Gastroesophageal sphincter (tissue), 4 donors: ENCODE measurements around the gene IFNA10. TPM values are rescaled to one million over a fixed set of nuclear protein-coding genes. Genes with fewer than 3 reads are reported as not detected.
A peak's percentile ranks its signal among the peaks of the same experiment; 100 is the strongest.
"Not testable (repeated sequence)": the region's sequence is repeated elsewhere in the genome, so short reads cannot be mapped to it uniquely, and the experiment has no call there.

ENCODE experiments used
- ATAC-seq: fragments of 150-250 bp; one replicate; pipeline ENCODE4 v1.9.1; 2016; ENCODE audit warnings: mild to moderate bottlenecking, moderate library complexity
- H3K27ac ChIP-seq, 4 donors: fragments of 200-600 bp; sonication (generic) in 3 of 4; 1 replicate in 3 of 4; 2 replicates in 1 of 4; pipeline ENCODE4 v1.5.1; 2016 to 2019
- H3K27me3 ChIP-seq: fragments of 200-600 bp; sonication (generic); one replicate; pipeline ENCODE4 v1.5.1; 2019
- H3K36me3 ChIP-seq, 2 donors: fragments of 200-600 bp; sonication (generic); one replicate each; pipeline ENCODE4 v1.5.1; 2019; ENCODE audit warnings: control low read depth in 1 of 2
- H3K4me1 ChIP-seq, 3 donors: fragments of 200-600 bp; sonication (generic); 1 replicate in 2 of 3; 2 replicates in 1 of 3; pipeline ENCODE4 v1.5.1; 2016 to 2019; ENCODE audit warnings: control low read depth in 2 of 3
- H3K4me3 ChIP-seq, 2 donors: fragments of 200-600 bp; sonication (generic); one replicate each; pipeline ENCODE4 v1.5.1; 2019; ENCODE audit warnings: mild to moderate bottlenecking in 1 of 2, moderate library complexity in 1 of 2
- H3K9me3 ChIP-seq, 3 donors: fragments of 200-600 bp; sonication (generic); one replicate each; pipeline ENCODE4 v1.5.1; 2017 to 2019; ENCODE audit warnings: control low read depth in 2 of 3
- EP300 ChIP-seq: sonication (generic); formaldehyde crosslinking; IDR thresholded peaks from one replicate; pipeline ENCODE4 v1.6.1; 2017; ENCODE audit warnings: antibody characterized with exemption, mild to moderate bottlenecking
- POLR2A ChIP-seq, 2 donors: fragments of 450-650 bp; IDR thresholded peaks; one replicate each; pipeline ENCODE4 v1.6.1; 2017; ENCODE audit warnings: antibody characterized with exemption in 2 of 2, mild to moderate bottlenecking in 2 of 2, moderate library complexity in 1 of 2
- POLR2AphosphoS5 ChIP-seq: sonication (generic); formaldehyde crosslinking; IDR thresholded peaks from one replicate; pipeline ENCODE4 v1.6.1; 2017; ENCODE audit warnings: antibody characterized with exemption
- WGBS, 2 donors: methylation state at CpG; one replicate each; pipeline ENCODE4 v1.1.5; 2018; ENCODE audit warnings: low coverage in 1 of 2; 5-methylcytosine and 5-hydroxymethylcytosine counted together
- total RNA-seq, 4 donors: library from RNA; depleted of rRNA; stranded (reverse); fragments of >200 nt; gene quantifications; one replicate each; pipeline ENCODE4 v1.1.0, GENCODE V29; 2016
- TF ChIP-seq, protein P1 (sequence below), 4 experiments: fragments of 200-600 bp in 2 of 4; fragments of 450-650 bp in 2 of 4; sonication (generic) in 1 of 4; IDR thresholded peaks; one replicate each; pipeline ENCODE4 v1.5.1; 2017 to 2019; ENCODE audit warnings: antibody characterized with exemption in 4 of 4, mild to moderate bottlenecking in 2 of 4, moderate library complexity in 2 of 4

Gene IFNA10
- total RNA-seq, 4 donors from 2014 or later = not detected

DNA sequence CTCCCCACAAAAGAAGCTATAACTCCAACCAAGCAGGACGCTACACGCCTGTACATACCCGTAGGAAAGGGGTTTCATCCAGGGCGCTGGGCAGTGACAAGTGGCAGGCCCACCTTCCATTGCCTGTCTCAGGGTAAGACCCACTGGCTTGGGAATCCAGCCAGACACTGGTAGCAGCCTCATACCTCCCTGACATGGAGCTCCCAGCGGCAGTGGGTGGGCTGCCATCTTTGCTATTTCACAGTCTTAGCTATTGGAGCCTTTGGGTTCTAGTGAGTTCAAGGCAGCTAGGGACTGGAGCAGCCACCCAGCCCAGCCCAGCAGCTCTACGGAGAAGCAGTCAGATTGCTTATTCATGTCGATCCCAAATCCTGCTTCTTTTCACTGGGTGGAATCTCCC is 3.4 kb upstream of the IFNA10 start:
- 100% methylated on average over 1 of the region's 7 CpGs; no CpG with 5 or more reads in 1 of the 2 donors for WGBS, 2 donors
- H3K9me3 ChIP-seq = no peaks in the 10 kb centered on the region
- H3K27me3 ChIP-seq = no peaks in the 10 kb centered on the region
- H3K36me3 ChIP-seq = no peaks in the 10 kb centered on the region
- no peak overlapping the region for H3K27ac ChIP-seq
- no peak overlapping the region for H3K4me3 ChIP-seq
- no peak for TF ChIP-seq EP300
- TF ChIP-seq POLR2AphosphoS5 = no peak
- no peak for TF ChIP-seq POLR2A (IDR thresholded peaks at IDR 0.05)
- TF ChIP-seq, protein P1, sequence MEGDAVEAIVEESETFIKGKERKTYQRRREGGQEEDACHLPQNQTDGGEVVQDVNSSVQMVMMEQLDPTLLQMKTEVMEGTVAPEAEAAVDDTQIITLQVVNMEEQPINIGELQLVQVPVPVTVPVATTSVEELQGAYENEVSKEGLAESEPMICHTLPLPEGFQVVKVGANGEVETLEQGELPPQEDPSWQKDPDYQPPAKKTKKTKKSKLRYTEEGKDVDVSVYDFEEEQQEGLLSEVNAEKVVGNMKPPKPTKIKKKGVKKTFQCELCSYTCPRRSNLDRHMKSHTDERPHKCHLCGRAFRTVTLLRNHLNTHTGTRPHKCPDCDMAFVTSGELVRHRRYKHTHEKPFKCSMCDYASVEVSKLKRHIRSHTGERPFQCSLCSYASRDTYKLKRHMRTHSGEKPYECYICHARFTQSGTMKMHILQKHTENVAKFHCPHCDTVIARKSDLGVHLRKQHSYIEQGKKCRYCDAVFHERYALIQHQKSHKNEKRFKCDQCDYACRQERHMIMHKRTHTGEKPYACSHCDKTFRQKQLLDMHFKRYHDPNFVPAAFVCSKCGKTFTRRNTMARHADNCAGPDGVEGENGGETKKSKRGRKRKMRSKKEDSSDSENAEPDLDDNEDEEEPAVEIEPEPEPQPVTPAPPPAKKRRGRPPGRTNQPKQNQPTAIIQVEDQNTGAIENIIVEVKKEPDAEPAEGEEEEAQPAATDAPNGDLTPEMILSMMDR (IDR thresholded peaks at IDR 0.05) = no peak
- no peaks in the 10 kb centered on the region for H3K4me1 ChIP-seq
- no peak for ATAC-seq

DNA sequence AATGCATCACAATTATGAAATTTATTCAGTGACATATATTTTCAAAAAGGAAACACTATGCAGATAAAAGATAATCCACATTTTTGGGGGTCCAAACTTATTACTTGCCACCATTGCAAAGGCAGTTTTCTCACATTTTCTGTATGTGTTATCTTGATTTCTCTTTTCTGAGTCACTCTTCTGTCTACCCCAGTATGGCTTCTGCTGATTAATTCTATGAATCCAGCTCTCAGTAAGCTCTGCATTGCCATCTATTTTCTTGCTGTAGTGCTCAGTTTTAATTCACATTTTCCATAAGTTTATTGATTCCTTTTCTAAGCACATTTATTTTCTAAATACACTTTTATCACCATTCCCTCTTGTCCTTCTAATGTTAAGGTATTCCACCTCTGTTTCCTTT is 1.7 kb downstream of the IFNA10 start:
- no peaks in the 10 kb centered on the region for H3K27me3 ChIP-seq
- H3K4me1 ChIP-seq = no peaks in the 10 kb centered on the region
- H3K4me3 ChIP-seq = no peak overlapping the region
- no peak for ATAC-seq
- no peak overlapping the region for H3K27ac ChIP-seq
- H3K36me3 ChIP-seq = no peaks in the 10 kb centered on the region
- H3K9me3 ChIP-seq = peaks cover 0 to 8% (median 0%) of the 10 kb centered on the region in 3 donors
- no peak for TF ChIP-seq POLR2A (IDR thresholded peaks at IDR 0.05)
- no peak for TF ChIP-seq EP300
- no peak for TF ChIP-seq POLR2AphosphoS5
- TF ChIP-seq, protein P1 (IDR thresholded peaks at IDR 0.05) = no peak

DNA sequence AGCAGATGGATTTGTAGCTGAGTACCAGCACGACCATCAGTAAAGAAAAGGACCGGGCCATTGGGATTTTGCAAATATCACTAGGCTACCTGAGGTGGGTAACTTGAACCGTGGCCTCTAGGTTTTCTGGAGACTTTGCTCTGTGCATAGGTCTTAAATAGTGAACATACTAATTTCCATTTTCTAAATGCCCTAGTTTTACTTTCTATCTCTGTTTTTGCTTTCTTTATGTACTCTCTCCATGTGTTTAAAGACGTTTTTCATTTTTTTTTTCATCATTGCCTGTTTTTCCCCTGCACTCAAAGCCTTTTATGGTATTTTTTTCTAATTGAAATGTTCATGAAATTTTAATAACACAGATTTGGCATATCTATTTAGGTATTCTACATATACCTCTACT is 4.8 kb downstream of the IFNA10 start, which contains the start of gene IFNA7:
Gene IFNA7, minus strand, starts transcription at position 101 of the 400 bp plus-strand sequence. Its CDS starts 40 bp downstream, at position 61.
- not testable (repeated sequence) for ATAC-seq, H3K27ac ChIP-seq, H3K9me3 ChIP-seq, H3K27me3 ChIP-seq, H3K36me3 ChIP-seq, H3K4me1 ChIP-seq, H3K4me3 ChIP-seq
- 67 to 82% methylated on average over 2 to 4 of the region's 4 CpGs for WGBS, 2 donors

DNA sequence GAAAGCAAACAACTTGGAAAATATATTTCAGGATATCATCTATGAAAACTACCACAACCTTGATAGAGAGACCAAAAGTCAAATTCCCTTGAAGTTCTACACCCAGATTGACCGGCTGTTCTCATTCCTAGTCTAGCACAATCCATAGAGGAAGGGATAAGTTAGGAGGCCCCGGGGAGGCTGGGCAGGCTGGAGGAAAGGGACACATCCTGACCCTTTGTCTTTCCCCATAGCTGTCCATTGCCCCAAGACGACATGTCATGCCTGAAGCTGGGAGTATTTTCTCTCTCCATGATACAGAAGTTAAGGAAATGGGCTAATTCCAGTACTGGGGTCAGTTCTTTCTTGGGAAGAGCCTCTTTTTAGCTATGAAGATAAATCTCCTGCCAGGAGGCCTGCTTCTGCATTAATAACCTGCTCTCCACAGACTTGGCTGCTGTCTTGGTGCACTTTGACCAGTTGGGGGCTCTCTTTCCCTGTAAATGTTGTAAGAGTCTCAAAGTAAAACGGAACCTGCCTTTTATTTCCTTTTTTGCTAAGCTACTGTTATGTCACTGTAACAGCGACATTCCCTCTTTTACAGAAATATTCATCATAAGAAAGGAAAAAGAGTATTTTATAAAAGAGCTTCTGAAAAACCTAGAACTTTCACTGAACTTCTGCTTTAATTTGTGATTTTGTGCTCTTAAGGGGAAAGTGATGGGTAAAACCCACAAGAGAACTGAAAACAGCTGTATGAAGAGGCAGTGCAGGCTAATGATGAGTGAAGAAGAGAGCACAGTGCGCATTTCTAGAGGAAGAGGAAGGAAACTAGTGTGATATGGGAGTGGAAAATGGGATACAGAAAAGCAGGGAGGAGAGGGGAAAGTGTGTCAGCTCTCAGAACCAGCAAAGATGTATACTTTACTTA is 11.8 kb downstream of the IFNA10 start:
- peak; percentile 63 for ATAC-seq

DNA sequence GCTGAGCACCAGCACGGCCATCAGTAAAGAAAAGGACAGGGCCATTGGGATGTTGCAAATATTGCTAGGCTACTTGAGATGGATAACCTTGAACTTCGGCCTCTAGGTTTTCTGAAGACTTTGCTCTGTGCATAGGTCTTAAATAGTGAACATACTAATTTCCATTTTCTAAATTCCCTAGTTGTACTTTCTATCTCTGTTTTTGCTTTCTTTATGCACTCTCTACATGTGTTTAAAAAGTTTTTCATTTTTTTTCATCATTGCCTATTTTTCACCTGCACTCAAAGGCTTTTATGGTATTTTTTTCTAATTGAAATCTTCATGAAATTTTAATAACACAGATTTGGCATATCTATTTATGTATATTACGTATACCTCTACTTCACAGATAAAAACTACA is 19.5 kb downstream of the IFNA10 start, which contains the start of gene IFNA4:
Gene IFNA4, minus strand, starts transcription at position 101 of the 400 bp plus-strand sequence. Its CDS starts 56 bp downstream, at position 45.
- not testable (repeated sequence) for H3K4me1 ChIP-seq, H3K27ac ChIP-seq, H3K4me3 ChIP-seq, H3K36me3 ChIP-seq, ATAC-seq, H3K27me3 ChIP-seq, H3K9me3 ChIP-seq
- WGBS, 2 donors = 80 to 83% methylated on average over 2 of the region's 3 CpGs

More for the DNA sequence above, 11.8 kb downstream of the IFNA10 start:
- not testable (repeated sequence) for H3K4me3 ChIP-seq, H3K9me3 ChIP-seq, H3K36me3 ChIP-seq, H3K4me1 ChIP-seq, H3K27me3 ChIP-seq, H3K27ac ChIP-seq
- TF ChIP-seq, protein P1 (IDR thresholded peaks at IDR 0.05) = peak; percentile 11 to 61 (median 38)
- 31 to 52% methylated on average over 5 of the region's 6 CpGs for WGBS, 2 donors
